GM20431 (cell line): ENCODE results near the gene HBD.

ENCODE experiments used
- in situ Hi-C: fragments of 300-500 bp; cut with MseI, MboI; formaldehyde crosslinking; loops from one replicate; pipeline ENCODE4 v1.15.0; 2020; ENCODE audit warnings: low sequenced_read_pairs; ENCODE audit not compliant: unreplicated experiment

The HBD gene

DNA sequence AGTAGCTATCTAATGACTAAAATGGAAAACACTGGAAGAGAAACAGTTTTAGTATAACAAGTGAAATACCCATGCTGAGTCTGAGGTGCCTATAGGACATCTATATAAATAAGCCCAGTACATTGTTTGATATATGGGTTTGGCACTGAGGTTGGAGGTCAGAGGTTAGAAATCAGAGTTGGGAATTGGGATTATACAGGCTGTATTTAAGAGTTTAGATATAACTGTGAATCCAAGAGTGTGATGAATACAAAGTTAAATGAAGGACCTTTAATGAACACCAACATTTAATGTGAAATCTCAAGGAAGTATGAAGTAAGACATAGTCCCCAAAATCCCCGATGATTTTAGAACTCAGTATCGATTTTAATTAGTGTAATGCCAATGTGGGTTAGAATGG, 3.1 kb upstream of the HBD start:
- in situ Hi-C loops: no loop called here

- in situ Hi-C loops: no loop called here
Observed at GRCh38 chr11:5235364-5236095, 1.2 kb upstream of the HBD start.

- in situ Hi-C loops: no loop called here
Observed at GRCh38 chr11:5233307-5233706, 976 bp downstream of the HBD start.

DNA sequence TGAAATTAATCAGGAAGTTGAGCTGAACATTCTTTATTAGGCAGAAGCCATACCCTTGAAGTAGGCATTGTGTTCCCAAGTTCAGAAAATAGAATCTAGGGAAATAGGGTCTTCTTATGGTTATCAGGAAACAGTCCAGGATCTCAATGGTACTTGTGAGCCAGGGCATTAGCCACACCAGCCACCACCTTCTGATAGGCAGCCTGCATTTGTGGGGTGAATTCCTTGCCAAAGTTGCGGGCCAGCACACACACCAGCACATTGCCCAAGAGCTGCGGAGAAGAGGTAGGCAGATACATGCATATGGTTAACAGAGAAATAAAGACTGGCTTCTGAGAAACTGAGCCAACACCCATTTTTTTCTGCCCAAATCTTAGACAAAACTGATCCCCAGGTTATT, 1.5 kb downstream of the HBD start:
- in situ Hi-C loops: no loop called here

- in situ Hi-C loops: no loop called here
Observed at GRCh38 chr11:5232176-5232575, 2.1 kb downstream of the HBD start.

GRCh38 chr11:5231111-5231510, 3.2 kb downstream of the HBD start:
- in situ Hi-C loops: no loop called here

DNA sequence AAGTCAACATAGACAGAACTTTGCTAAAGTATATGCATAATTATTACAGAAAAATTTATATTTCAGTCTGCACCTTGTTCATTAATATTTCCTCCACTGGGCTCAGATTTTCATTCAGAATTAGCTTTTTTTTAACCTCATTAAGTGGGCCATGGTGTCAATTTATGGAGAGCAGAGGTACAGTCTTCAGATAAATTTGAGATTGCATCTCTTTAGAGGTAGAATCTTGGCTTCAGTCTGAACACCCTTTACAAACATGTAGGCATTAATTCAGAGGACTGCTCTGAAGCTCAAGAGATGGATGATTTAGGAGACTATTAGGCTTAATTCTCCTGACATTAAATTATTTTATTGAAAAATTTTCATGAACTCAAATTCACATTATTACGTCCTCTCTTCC, 4.0 kb downstream of the HBD start:
- in situ Hi-C loops: no loop called here

DNA sequence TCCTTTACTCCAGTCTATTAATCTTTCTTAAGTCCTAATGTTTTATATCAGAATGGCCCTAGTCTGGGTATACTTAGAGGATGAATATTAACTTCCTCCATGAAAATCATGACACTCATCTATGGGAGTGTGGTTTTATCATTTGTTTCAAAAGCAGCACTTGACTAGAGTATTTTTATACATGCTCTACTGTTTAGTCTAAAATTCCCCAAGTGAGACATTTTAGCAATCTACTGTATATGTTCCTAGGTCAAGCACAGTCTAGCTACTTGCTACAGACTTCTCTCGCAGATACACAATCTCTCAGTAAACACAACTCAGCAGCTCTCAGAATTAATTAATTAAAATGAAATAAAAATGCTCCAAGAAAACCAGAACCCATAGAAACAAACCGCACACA, 4.5 kb downstream of the HBD start:
- in situ Hi-C loops: no loop called here

DNA sequence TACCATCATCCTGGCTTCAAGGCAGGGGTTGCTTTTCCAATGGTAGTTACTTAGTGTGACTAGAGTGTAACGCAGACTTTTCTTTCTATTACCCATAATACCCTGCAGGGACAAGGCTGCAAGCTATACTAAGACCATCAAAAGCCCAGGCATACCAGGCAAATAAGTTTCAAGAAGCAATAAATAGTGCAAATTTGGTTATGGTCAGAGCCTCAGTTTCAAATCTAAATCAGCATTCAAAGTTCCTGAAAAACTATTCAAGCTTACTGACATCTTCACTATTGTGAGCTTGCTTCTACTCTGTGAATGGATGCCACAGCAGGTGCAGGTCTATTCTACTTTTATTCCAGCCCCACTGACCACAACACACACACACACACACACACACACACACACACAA, 4.9 kb downstream of the HBD start:
- in situ Hi-C loops: no loop called here

GRCh38 chr11:5228124-5228523, 6.2 kb downstream of the HBD start:
- in situ Hi-C loops: no loop called here

DNA sequence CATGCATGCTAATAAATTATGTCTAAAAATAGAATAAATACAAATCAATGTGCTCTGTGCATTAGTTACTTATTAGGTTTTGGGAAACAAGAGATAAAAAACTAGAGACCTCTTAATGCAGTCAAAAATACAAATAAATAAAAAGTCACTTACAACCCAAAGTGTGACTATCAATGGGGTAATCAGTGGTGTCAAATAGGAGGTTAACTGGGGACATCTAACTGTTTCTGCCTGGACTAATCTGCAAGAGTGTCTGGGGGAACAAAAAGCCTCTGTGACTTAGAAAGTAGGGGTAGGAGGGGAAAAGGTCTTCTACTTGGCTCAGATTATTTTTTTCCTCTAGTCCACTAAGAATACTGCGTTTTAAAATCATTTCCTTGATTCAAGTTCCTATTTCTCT, 6.6 kb downstream of the HBD start:
- in situ Hi-C loops: no loop called here

- in situ Hi-C loops: no loop called here
Observed at GRCh38 chr11:5226732-5227310, 7.5 kb downstream of the HBD start, which contains the start of gene HBB. HBB (minus strand) TSS chr11:5227071; CDS start chr11:5227021, 50 bp downstream.

GRCh38 chr11:5225480-5225871, 8.8 kb downstream of the HBD start:
- in situ Hi-C loops: no loop called here

GRCh38 chr11:5224538-5225479, 9.5 kb downstream of the HBD start:
- in situ Hi-C loops: loop anchor here (25.0 kb wide), 1 partner anchor 137 kb away; the partner anchor contains the start of gene OR51B6

- in situ Hi-C loops: loop anchor here (25.0 kb wide), 1 partner anchor 139 kb away; the partner anchor contains the start of gene OR51B6
Observed at GRCh38 chr11:5223686-5224085, 10.6 kb downstream of the HBD start.

- in situ Hi-C loops: loop anchor here (25.0 kb wide), 1 partner anchor 139 kb away; the partner anchor contains the start of gene OR51B6
Observed at GRCh38 chr11:5223146-5223545, 11.1 kb downstream of the HBD start.

DNA sequence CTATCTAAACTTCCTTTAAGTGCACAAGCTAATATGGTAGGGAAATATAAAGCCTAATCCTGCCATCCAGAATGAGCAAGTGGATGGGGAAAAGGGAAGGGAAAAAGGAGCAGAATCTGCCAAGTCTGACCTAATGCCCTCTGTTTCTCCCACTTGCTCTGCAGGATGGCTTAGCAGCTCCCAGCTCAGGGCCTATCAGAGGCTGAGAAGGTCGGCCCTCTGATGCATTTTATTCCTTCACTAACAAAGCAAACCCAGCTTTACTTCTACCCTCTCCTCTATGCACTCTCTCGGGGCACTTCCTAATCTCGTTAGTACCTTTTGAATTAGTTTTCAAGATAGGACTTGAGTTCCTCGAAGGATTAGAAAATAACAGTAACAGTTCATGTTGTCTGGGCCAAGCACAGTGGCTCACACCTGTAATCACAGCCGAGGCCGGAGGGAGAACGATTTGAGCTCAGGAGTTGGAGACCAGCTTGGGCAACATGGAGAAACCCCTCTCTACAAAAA, 23.9 kb downstream of the HBD start:
- in situ Hi-C loops: loop anchor here (25.0 kb wide), 1 partner anchor 152 kb away; the partner anchor contains the start of gene OR51B6

GRCh38 chr11:5204787-5205186, 29.5 kb downstream of the HBD start:
- in situ Hi-C loops: loop anchor here (25.0 kb wide), 1 partner anchor 158 kb away; the partner anchor contains the start of gene OR51B6

DNA sequence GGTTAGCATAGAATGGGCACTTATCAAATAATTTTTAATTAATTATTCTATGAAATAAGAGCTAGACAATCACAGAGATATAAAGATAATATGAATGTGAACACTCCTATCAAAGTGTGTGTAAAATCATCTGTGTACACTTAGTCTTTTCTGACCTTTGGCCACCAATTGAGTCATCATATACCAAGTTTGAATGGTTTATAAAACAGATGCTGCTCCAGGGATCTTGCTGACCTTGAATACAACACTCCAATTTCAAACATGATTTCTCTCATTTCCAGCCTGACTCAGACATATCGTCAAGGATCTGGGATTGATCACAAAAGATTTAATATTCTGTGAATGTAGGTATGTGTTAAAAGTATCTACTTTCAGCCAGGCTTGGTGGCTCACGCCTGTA, 30.9 kb downstream of the HBD start:
- in situ Hi-C loops: loop anchor here (25.0 kb wide), 1 partner anchor 159 kb away; the partner anchor contains the start of gene OR51B6

GRCh38 chr11:5200582-5200981, 33.7 kb downstream of the HBD start, which contains the start of gene OR51V1:
OR51V1 (minus strand) TSS chr11:5200682; CDS start chr11:5200682, 0 bp downstream.
- in situ Hi-C loops: loop anchor here (25.0 kb wide), 1 partner anchor 162 kb away; the partner anchor contains the start of gene OR51B6
